Measurements from ENCODE around the gene SF3B4.

SF3B4 gene

GRCh38 chr1:149925345-149925744, 2.3 kb downstream of the SF3B4 start:
- peak overlapping the region; percentile 23 for H3K27ac Mint-ChIP-seq
- DNase-seq = no peak
- peaks cover 5% of the 10 kb centered on the region for H3K27me3 Mint-ChIP-seq (ENCODE audit: low read depth, poor library complexity)
- H3K4me3 Mint-ChIP-seq = peak overlapping the region; percentile 73
- H3K4me1 Mint-ChIP-seq = peaks cover 57% of the 10 kb centered on the region
- no peaks in the 10 kb centered on the region for H3K9me3 Mint-ChIP-seq
- peaks cover 47% of the 10 kb centered on the region for H3K36me3 Mint-ChIP-seq (ENCODE audit: low read depth)
- TF ChIP-seq CTCF (IDR thresholded peaks at IDR 0.05) = no peak

GRCh38 chr1:149923626-149924025, 4.0 kb downstream of the SF3B4 start:
- no peak for TF ChIP-seq CTCF (IDR thresholded peaks at IDR 0.05)
- no peak for DNase-seq
- Mint-ChIP-seq H3K27me3 (ENCODE audit: low read depth, poor library complexity) (no peaks in the 10 kb centered on the region), H3K36me3 (ENCODE audit: low read depth) (peaks cover 47% of the 10 kb centered on the region), H3K4me3 (no peak overlapping the region), H3K9me3 (no peaks in the 10 kb centered on the region), H3K4me1 (peaks cover 50% of the 10 kb centered on the region), H3K27ac (no peak overlapping the region)

GRCh38 chr1:149917571-149918144, 9.9 kb downstream of the SF3B4 start, which contains the start of gene SV2A:
Gene SV2A, minus strand, starts transcription at chr1:149917844. Its CDS starts 4,004 bp downstream, at chr1:149913840.
- H3K9me3 Mint-ChIP-seq = no peaks in the 10 kb centered on the region
- peaks cover 65% of the 10 kb centered on the region for H3K4me1 Mint-ChIP-seq
- peak; percentile 68 for DNase-seq
- peaks cover 6% of the 10 kb centered on the region for H3K27me3 Mint-ChIP-seq (ENCODE audit: low read depth, poor library complexity)
- no peak within 1 kb of the TSS for H3K27ac Mint-ChIP-seq
- TF ChIP-seq CTCF (IDR thresholded peaks at IDR 0.05) = no peak
- H3K4me3 Mint-ChIP-seq = peak within 1 kb of the TSS; percentile 81
- H3K36me3 Mint-ChIP-seq (ENCODE audit: low read depth) = peaks cover 23% of the 10 kb centered on the region

- no peak for TF ChIP-seq CTCF (IDR thresholded peaks at IDR 0.05)
- H3K36me3 Mint-ChIP-seq (ENCODE audit: low read depth) = peaks cover 26% of the 10 kb centered on the region
- H3K4me3 Mint-ChIP-seq = peak overlapping the region; percentile 81
- H3K4me1 Mint-ChIP-seq = peaks cover 63% of the 10 kb centered on the region
- H3K9me3 Mint-ChIP-seq = no peaks in the 10 kb centered on the region
- H3K27ac Mint-ChIP-seq = no peak overlapping the region
- no peak for DNase-seq
- H3K27me3 Mint-ChIP-seq (ENCODE audit: low read depth, poor library complexity) = peaks cover 6% of the 10 kb centered on the region
Observed at GRCh38 chr1:149916898-149917252, 10.7 kb downstream of the SF3B4 start.

GRCh38 chr1:149916193-149916897, 11.3 kb downstream of the SF3B4 start:
- Mint-ChIP-seq H3K9me3 (no peaks in the 10 kb centered on the region), H3K4me3 (peak overlapping the region; percentile 81), H3K27me3 (ENCODE audit: low read depth, poor library complexity) (peaks cover 10% of the 10 kb centered on the region), H3K36me3 (ENCODE audit: low read depth) (peaks cover 27% of the 10 kb centered on the region), H3K27ac (peak overlapping the region; percentile 96), H3K4me1 (peaks cover 64% of the 10 kb centered on the region)
- DNase-seq = peak; percentile 26
- no peak for TF ChIP-seq CTCF (IDR thresholded peaks at IDR 0.05)
